Uterus (tissue), 4 donors: Measurements from ENCODE around the gene REV3L. TPM values are rescaled to one million over a fixed set of nuclear protein-coding genes. Genes with fewer than 3 reads are reported as not detected.

Experiments
- DNase-seq, 2 donors: peaks; one replicate each; pipeline ENCODE4 v3.0.0-alpha.2; 2019 to 2020
- H3K27ac ChIP-seq, 2 donors: fragments of 200-600 bp; sonication (generic); 1 replicate in 1 of 2; 2 replicates in 1 of 2; pipeline ENCODE4 v1.5.1; 2016 to 2018
- H3K27me3 ChIP-seq, 2 donors: fragments of 200-600 bp; sonication (generic); one replicate each; pipeline ENCODE4 v1.5.1; 2018 to 2019; ENCODE audit warnings: control low read depth in 1 of 2
- H3K36me3 ChIP-seq, 2 donors: fragments of 200-600 bp; sonication (generic); one replicate each; pipeline ENCODE4 v1.5.1; 2019; ENCODE audit warnings: control low read depth in 1 of 2
- H3K4me1 ChIP-seq, 2 donors: fragments of 200-600 bp; sonication (generic); one replicate each; pipeline ENCODE4 v1.5.1; 2018 to 2019; ENCODE audit warnings: control low read depth in 1 of 2
- H3K4me3 ChIP-seq, 2 donors: fragments of 200-600 bp; sonication (generic); 1 replicate in 1 of 2; 2 replicates in 1 of 2; pipeline ENCODE4 v1.5.1; 2018 to 2019; ENCODE audit warnings: mild to moderate bottlenecking in 1 of 2
- H3K9me3 ChIP-seq, 2 donors: fragments of 200-600 bp; sonication (generic); one replicate each; pipeline ENCODE4 v1.5.1; 2019; ENCODE audit warnings: control low read depth in 1 of 2
- CTCF ChIP-seq, 4 experiments: fragments of 200-600 bp in 2 of 4; fragments of 450-650 bp in 2 of 4; sonication (generic) in 2 of 4; IDR thresholded peaks; one replicate each; pipeline ENCODE4 v1.5.1; 2016 to 2019; ENCODE audit warnings: antibody characterized with exemption in 4 of 4, mild to moderate bottlenecking in 2 of 4, moderate library complexity in 1 of 4
- POLR2A ChIP-seq, 2 donors: fragments of 450-650 bp; IDR thresholded peaks; one replicate each; pipeline ENCODE4 v1.6.1; 2016; ENCODE audit warnings: antibody characterized with exemption in 2 of 2, mild to moderate bottlenecking in 1 of 2, moderate library complexity in 1 of 2
- intact Hi-C: fragments of 100-400 bp; cut with DNase I; formaldehyde crosslinking; loops from one replicate; pipeline ENCODE4 v1.15.1; 2023; ENCODE audit warnings: low total_unique reads
- total RNA-seq, 4 donors: library from RNA; depleted of rRNA in 3 of 4; stranded (reverse); fragments of >200 nt in 3 of 4; gene quantifications; one replicate each; pipeline versions ENCODE4 v1.1.0 to v1.2.4, GENCODE V29; 2014 to 2023
- donor health status: DM: yes; HTN: yes; CAD: no.

REV3L gene
- total RNA-seq, 4 donors from 2014 or later = 67.9 to 318 (median 127) TPM

- Histone ChIP-seq H3K4me1 (no peaks in the 10 kb centered on the region), H3K27me3 (no peaks in the 10 kb centered on the region), H3K4me3 (no peak overlapping the region), H3K9me3 (no peaks in the 10 kb centered on the region), H3K27ac (no peak overlapping the region), H3K36me3 (no peaks in the 10 kb centered on the region)
- no peak for DNase-seq
- TF ChIP-seq POLR2A (IDR thresholded peaks at IDR 0.05) (no peak), CTCF (IDR thresholded peaks at IDR 0.05) (no peak)
- intact Hi-C loops = no loop called here
Measured at GRCh38 chr6:111470991-111471390, 12.0 kb downstream of the REV3L start.

- Histone ChIP-seq H3K4me1 (no peaks in the 10 kb centered on the region), H3K27me3 (no peaks in the 10 kb centered on the region), H3K36me3 (no peaks in the 10 kb centered on the region), H3K27ac (peak overlapping the region in 1 of 2 donors; percentile 67), H3K4me3 (no peak overlapping the region), H3K9me3 (no peaks in the 10 kb centered on the region)
- DNase-seq = no peak
- no peak for TF ChIP-seq CTCF (IDR thresholded peaks at IDR 0.05)
- no peak for TF ChIP-seq POLR2A (IDR thresholded peaks at IDR 0.05)
- intact Hi-C loops = no loop called here
Measured at GRCh38 chr6:111469543-111469942, 13.5 kb downstream of the REV3L start.

- no peaks in the 10 kb centered on the region for H3K9me3 ChIP-seq
- H3K27me3 ChIP-seq = no peaks in the 10 kb centered on the region
- H3K4me3 ChIP-seq = no peak overlapping the region
- TF ChIP-seq CTCF (IDR thresholded peaks at IDR 0.05) (no peak), POLR2A (IDR thresholded peaks at IDR 0.05) (no peak)
- DNase-seq = no peak
- intact Hi-C loops = no loop called here
- peak overlapping the region; percentile 21 to 67 for H3K27ac ChIP-seq
- H3K36me3 ChIP-seq = no peaks in the 10 kb centered on the region
- H3K4me1 ChIP-seq = no peaks in the 10 kb centered on the region
Measured at GRCh38 chr6:111468329-111469012, 14.5 kb downstream of the REV3L start.

GRCh38 chr6:111464184-111464583 lies 18.8 kb downstream of the REV3L start:
- H3K27me3 ChIP-seq = no peaks in the 10 kb centered on the region
- H3K9me3 ChIP-seq = no peaks in the 10 kb centered on the region
- no peak overlapping the region for H3K4me3 ChIP-seq
- no peaks in the 10 kb centered on the region for H3K36me3 ChIP-seq
- no peaks in the 10 kb centered on the region for H3K4me1 ChIP-seq
- peak overlapping the region in 1 of 2 donors; percentile 10 for H3K27ac ChIP-seq
- TF ChIP-seq CTCF (IDR thresholded peaks at IDR 0.05) (no peak), POLR2A (IDR thresholded peaks at IDR 0.05) (no peak)
- intact Hi-C loops = no loop called here
- DNase-seq = no peak

GRCh38 chr6:111462770-111463391 lies 20.1 kb downstream of the REV3L start:
- H3K27ac ChIP-seq = peak overlapping the region; percentile 4 to 25
- intact Hi-C loops = no loop called here
- no peak for DNase-seq
- no peak overlapping the region for H3K4me3 ChIP-seq
- no peaks in the 10 kb centered on the region for H3K4me1 ChIP-seq
- H3K36me3 ChIP-seq = no peaks in the 10 kb centered on the region
- H3K27me3 ChIP-seq = no peaks in the 10 kb centered on the region
- no peak for TF ChIP-seq POLR2A (IDR thresholded peaks at IDR 0.05)
- no peak for TF ChIP-seq CTCF (IDR thresholded peaks at IDR 0.05)
- H3K9me3 ChIP-seq = peaks cover 0 to 3% of the 10 kb centered on the region in 2 donors
